Measurements from ENCODE around the gene CRYBG1. TPM values are rescaled to one million over a fixed set of nuclear protein-coding genes. Genes with fewer than 3 reads are reported as not detected.

Gene CRYBG1
- total and polyA plus RNA-seq, 10 of the 15 experiments (the other 5 are each of a cell fraction or from before 2014, with no cell fraction given), result 6.5 to 57.0 (median 25.2) TPM

- peak; percentile 95 for ATAC-seq
- RAD21 ChIA-PET (ENCODE audit: unreplicated experiment), result interaction anchor here (0.6 to 2.5 kb wide), 10 partner anchors 15 to 389 kb away, joined by 3 to 18 read pairs (median 4); no protein-coding TSS in a partner anchor
- TF ChIP-seq BCLAF1 (IDR thresholded peaks at IDR 0.05), result no peak
- TF ChIP-seq EZH2 (IDR thresholded peaks at IDR 0.05; ENCODE audit: borderline replicate concordance, control insufficient read depth, low read depth, low read length), result no peak
- TF ChIP-seq MLLT1 (IDR thresholded peaks at IDR 0.05), result no peak
- TF ChIP-seq IRF4 (IDR thresholded peaks at IDR 0.05; ENCODE audit: low read depth, low read length), result no peak
- no peak for TF ChIP-seq PRDM15 (CRISPR knock-in tag; IDR thresholded peaks at IDR 0.05)
- TF ChIP-seq FOXM1 (IDR thresholded peaks at IDR 0.05; ENCODE audit: low read depth, low read length), result no peak
- TF ChIP-seq BHLHE40 (IDR thresholded peaks at IDR 0.05; ENCODE audit: borderline replicate concordance in 1 of 2, low read depth in 2 of 2, low read length in 1 of 2), result no peak
- TF ChIP-seq SMAD5 (IDR thresholded peaks at IDR 0.05; ENCODE audit: low read depth), result no peak
- no peak for TF ChIP-seq NFYB (IDR thresholded peaks at IDR 0.05; ENCODE audit: insufficient read depth, low read depth, low read length)
- no peak for TF ChIP-seq TCF7 (IDR thresholded peaks at IDR 0.05; ENCODE audit: borderline replicate concordance)
Measured at GRCh38 chr6:106608080-106608668, 247.7 kb downstream of the CRYBG1 start.

More at GRCh38 chr6:106608080-106608668, 247.7 kb downstream of the CRYBG1 start:
- no peak overlapping the region for H3K4me3 ChIP-seq
- WGBS (ENCODE audit: insufficient coverage, insufficient replicate concordance, low lambda C conversion rate, missing lambda C conversion rate), result 0% methylated on average over 2 of the region's 2 CpGs
- no peak overlapping the region for H3K4me2 ChIP-seq (ENCODE audit: control insufficient read depth, insufficient read depth)
- SMC1A ChIA-PET (ENCODE audit: uncharacterized antibody, unreplicated experiment), result interaction anchor here (0.6 to 4.6 kb wide), 17 partner anchors 10 to 390 kb away, joined by 3 to 35 read pairs (median 5); partner anchors contain the start of gene CD24
- FAIRE-seq, result peak; percentile 87
- no TSS peak for BruUV-seq (replicated peaks)
- intact Hi-C loops (cut with micrococcal nuclease; ENCODE audit: unreplicated experiment), result loop anchor here (1.0 kb wide), 1 partner anchor 371 kb away; no protein-coding TSS in a partner anchor
- H3K36me3 ChIP-seq (ENCODE audit: control insufficient read depth in 2 of 2, insufficient read depth in 2 of 2, low read length in 1 of 2), result no peaks in the 10 kb centered on the region
- H3K9me3 ChIP-seq (replicated peaks; ENCODE audit: control insufficient read depth, insufficient read depth, low read length), result no peaks in the 10 kb centered on the region
- no peak overlapping the region for H2AFZ ChIP-seq (ENCODE audit: control insufficient read depth, low read depth, low read length)
- POLR2A ChIA-PET, result interaction anchor here (0.6 kb wide), 1 partner anchor 190 kb away, joined by 3 read pairs; no protein-coding TSS in a partner anchor
- no peaks in the 10 kb centered on the region for H3K27me3 ChIP-seq (replicated peaks in 1 of 2; ENCODE audit: control insufficient read depth in 2 of 2, insufficient read depth in 2 of 2, low read length in 1 of 2)
- CTCF ChIA-PET, result interaction anchor here (0.7 to 4.4 kb wide), 34 partner anchors 10 to 389 kb away, joined by 3 to 85 read pairs (median 4); partner anchors contain the start of genes QRSL1 and RTN4IP1
- in situ Hi-C loops (cut with MboI), result loop anchor here (5.0 kb wide), 1 partner anchor 374 kb away; no protein-coding TSS in a partner anchor
- no peaks in the 10 kb centered on the region for H4K20me1 ChIP-seq (ENCODE audit: control insufficient read depth, insufficient read depth)
- H3K4me1 ChIP-seq (ENCODE audit: control insufficient read depth, insufficient read depth, low read length), result no peaks in the 10 kb centered on the region; the same call in 1 of the 2 replicates
- peak; percentile 40 for DNase-seq (ENCODE audit: low read depth, low spot score)
- H3K27ac ChIP-seq (ENCODE audit: control insufficient read depth, insufficient read depth), result no peak overlapping the region
- H3K79me2 ChIP-seq (ENCODE audit: control insufficient read depth, insufficient read depth, low read length), result no peaks in the 10 kb centered on the region
- H3K9ac ChIP-seq (ENCODE audit: control insufficient read depth, insufficient read depth, low read length), result no peak overlapping the region
